ENCODE results near the gene AP4M1.
"Not testable (repeated sequence)": the region's sequence is repeated elsewhere in the genome, so short reads cannot be mapped to it uniquely, and the experiment has no call there.

AP4M1 gene

GRCh38 chr7:100111156-100111555 lies 9.7 kb downstream of the AP4M1 start:
- DNase-seq, result no peak

- no peak for DNase-seq
These were observed 10.5 kb downstream of the AP4M1 start for GRCh38 chr7:100111914-100112313.

- no peak for DNase-seq
These were observed 13.6 kb downstream of the AP4M1 start for GRCh38 chr7:100115026-100115425.

- DNase-seq, result no peak
These were observed 17.1 kb downstream of the AP4M1 start for GRCh38 chr7:100118388-100119071.

- DNase-seq, result peak; percentile 82 to 90
These were observed 17.9 kb downstream of the AP4M1 start, which contains the start of the genes CNPY4 and TAF6 for GRCh38 chr7:100119072-100119969. Gene CNPY4, plus strand, starts transcription at chr7:100119634. Its CDS starts 111 bp downstream, at chr7:100119745. Gene TAF6, minus strand, starts transcription at chr7:100119358. Its CDS starts 5,149 bp downstream, at chr7:100114209.

GRCh38 chr7:100119970-100120732 lies 18.7 kb downstream of the AP4M1 start:
- DNase-seq, result no peak

- no peak for DNase-seq
These were observed 19.2 kb downstream of the AP4M1 start for GRCh38 chr7:100120733-100121036.

- no peak for DNase-seq
These were observed 20.6 kb downstream of the AP4M1 start for GRCh38 chr7:100122067-100122466.

- no peak for DNase-seq
These were observed 21.1 kb downstream of the AP4M1 start for GRCh38 chr7:100122568-100122967.

GRCh38 chr7:100124301-100125230 lies 23.1 kb downstream of the AP4M1 start:
- no peak for DNase-seq

- no peak for DNase-seq
These were observed 24.9 kb downstream of the AP4M1 start for GRCh38 chr7:100126239-100126930.

GRCh38 chr7:100126931-100127865 lies 25.8 kb downstream of the AP4M1 start, which contains the start of gene MBLAC1:
Gene MBLAC1, plus strand, starts transcription at chr7:100126967. Its CDS starts 429 bp downstream, at chr7:100127396.
- DNase-seq, result peak; percentile 80 to 84

GRCh38 chr7:100127866-100128636 lies 26.6 kb downstream of the AP4M1 start:
- peak in 1 of 2 donors; percentile 26 for DNase-seq

- DNase-seq, result no peak
These were observed 27.2 kb downstream of the AP4M1 start for GRCh38 chr7:100128637-100128963.

- DNase-seq, result not testable (repeated sequence)
These were observed 28.8 kb downstream of the AP4M1 start for GRCh38 chr7:100130220-100130607.

GRCh38 chr7:100130608-100131453 lies 29.4 kb downstream of the AP4M1 start:
- peak; percentile 40 to 57 for DNase-seq

- no peak for DNase-seq
These were observed 30.7 kb downstream of the AP4M1 start for GRCh38 chr7:100132126-100132525.

GRCh38 chr7:100132697-100133151 lies 31.3 kb downstream of the AP4M1 start:
- peak in 1 of 2 donors; percentile 38 for DNase-seq

Measured in bone marrow (tissue), 2 donors.